Measurements from ENCODE around the gene SLC23A3.

The SLC23A3 gene

DNA sequence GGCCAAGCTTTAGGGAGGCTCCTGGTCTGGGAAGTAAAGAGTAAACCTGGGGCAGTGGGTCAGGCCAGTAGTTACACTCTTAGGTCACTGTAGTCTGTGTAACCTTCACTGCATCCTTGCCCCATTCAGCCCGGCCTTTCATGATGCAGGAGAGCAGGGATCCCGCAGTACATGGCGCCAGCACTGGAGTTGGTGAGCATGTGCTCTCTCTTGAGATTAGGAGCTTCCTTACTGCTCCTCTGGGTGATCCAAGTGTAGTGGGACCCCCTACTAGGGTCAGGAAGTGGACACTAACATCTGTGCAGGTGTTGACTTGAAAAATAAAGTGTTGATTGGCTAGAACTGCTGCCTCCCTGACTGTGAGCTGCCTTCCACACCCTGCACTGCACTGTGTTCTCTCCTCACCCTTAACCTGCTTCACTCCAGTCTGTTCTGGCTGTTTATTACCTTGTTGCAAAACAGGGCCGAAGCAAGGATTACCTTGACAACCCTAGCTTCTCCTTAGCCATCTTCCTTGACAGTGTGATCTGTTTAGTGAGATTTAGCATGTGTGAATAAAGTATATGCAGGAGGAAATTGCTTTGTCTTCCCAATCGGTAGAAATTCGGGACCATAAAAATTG, 13.4 kb upstream of the SLC23A3 start:
- no peak for ATAC-seq

DNA sequence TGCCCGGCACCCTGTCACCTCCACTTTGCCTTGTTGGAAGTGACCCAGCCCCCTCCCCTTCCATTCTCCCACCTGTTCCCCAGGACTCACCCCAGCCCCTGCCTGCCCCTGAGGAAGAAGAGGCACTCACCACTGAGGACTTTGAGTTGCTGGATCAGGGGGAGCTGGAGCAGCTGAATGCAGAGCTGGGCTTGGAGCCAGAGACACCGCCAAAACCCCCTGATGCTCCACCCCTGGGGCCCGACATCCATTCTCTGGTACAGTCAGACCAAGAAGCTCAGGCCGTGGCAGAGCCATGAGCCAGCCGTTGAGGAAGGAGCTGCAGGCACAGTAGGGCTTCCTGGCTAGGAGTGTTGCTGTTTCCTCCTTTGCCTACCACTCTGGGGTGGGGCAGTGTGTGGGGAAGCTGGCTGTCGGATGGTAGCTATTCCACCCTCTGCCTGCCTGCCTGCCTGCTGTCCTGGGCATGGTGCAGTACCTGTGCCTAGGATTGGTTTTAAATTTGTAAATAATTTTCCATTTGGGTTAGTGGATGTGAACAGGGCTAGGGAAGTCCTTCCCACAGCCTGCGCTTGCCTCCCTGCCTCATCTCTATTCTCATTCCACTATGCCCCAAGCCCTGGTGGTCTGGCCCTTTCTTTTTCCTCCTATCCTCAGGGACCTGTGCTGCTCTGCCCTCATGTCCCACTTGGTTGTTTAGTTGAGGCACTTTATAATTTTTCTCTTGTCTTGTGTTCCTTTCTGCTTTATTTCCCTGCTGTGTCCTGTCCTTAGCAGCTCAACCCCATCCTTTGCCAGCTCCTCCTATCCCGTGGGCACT, 12.7 kb upstream of the SLC23A3 start:
- ATAC-seq = no peak
- TF ChIP-seq, protein P1, sequence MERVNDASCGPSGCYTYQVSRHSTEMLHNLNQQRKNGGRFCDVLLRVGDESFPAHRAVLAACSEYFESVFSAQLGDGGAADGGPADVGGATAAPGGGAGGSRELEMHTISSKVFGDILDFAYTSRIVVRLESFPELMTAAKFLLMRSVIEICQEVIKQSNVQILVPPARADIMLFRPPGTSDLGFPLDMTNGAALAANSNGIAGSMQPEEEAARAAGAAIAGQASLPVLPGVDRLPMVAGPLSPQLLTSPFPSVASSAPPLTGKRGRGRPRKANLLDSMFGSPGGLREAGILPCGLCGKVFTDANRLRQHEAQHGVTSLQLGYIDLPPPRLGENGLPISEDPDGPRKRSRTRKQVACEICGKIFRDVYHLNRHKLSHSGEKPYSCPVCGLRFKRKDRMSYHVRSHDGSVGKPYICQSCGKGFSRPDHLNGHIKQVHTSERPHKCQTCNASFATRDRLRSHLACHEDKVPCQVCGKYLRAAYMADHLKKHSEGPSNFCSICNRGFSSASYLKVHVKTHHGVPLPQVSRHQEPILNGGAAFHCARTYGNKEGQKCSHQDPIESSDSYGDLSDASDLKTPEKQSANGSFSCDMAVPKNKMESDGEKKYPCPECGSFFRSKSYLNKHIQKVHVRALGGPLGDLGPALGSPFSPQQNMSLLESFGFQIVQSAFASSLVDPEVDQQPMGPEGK (CRISPR knock-in tag; IDR thresholded peaks at IDR 0.05; ENCODE audit: borderline replicate concordance) = no peak
- no peak for TF ChIP-seq ARNTL (CRISPR knock-in tag; IDR thresholded peaks at IDR 0.05; ENCODE audit: borderline replicate concordance, low read depth)
- no peak for TF ChIP-seq ZNF8 (CRISPR knock-in tag; IDR thresholded peaks at IDR 0.05)
- no peak for TF ChIP-seq OSR1 (CRISPR knock-in tag; IDR thresholded peaks at IDR 0.05)

More for the DNA sequence above, 13.4 kb upstream of the SLC23A3 start:
- TF ChIP-seq, protein P2, sequence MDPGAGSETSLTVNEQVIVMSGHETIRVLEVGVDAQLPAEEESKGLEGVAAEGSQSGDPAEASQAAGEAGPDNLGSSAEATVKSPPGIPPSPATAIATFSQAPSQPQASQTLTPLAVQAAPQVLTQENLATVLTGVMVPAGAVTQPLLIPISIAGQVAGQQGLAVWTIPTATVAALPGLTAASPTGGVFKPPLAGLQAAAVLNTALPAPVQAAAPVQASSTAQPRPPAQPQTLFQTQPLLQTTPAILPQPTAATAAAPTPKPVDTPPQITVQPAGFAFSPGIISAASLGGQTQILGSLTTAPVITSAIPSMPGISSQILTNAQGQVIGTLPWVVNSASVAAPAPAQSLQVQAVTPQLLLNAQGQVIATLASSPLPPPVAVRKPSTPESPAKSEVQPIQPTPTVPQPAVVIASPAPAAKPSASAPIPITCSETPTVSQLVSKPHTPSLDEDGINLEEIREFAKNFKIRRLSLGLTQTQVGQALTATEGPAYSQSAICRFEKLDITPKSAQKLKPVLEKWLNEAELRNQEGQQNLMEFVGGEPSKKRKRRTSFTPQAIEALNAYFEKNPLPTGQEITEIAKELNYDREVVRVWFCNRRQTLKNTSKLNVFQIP (CRISPR knock-in tag; IDR thresholded peaks at IDR 0.05; ENCODE audit: borderline replicate concordance, low read depth) = no peak
- TF ChIP-seq, protein P3, sequence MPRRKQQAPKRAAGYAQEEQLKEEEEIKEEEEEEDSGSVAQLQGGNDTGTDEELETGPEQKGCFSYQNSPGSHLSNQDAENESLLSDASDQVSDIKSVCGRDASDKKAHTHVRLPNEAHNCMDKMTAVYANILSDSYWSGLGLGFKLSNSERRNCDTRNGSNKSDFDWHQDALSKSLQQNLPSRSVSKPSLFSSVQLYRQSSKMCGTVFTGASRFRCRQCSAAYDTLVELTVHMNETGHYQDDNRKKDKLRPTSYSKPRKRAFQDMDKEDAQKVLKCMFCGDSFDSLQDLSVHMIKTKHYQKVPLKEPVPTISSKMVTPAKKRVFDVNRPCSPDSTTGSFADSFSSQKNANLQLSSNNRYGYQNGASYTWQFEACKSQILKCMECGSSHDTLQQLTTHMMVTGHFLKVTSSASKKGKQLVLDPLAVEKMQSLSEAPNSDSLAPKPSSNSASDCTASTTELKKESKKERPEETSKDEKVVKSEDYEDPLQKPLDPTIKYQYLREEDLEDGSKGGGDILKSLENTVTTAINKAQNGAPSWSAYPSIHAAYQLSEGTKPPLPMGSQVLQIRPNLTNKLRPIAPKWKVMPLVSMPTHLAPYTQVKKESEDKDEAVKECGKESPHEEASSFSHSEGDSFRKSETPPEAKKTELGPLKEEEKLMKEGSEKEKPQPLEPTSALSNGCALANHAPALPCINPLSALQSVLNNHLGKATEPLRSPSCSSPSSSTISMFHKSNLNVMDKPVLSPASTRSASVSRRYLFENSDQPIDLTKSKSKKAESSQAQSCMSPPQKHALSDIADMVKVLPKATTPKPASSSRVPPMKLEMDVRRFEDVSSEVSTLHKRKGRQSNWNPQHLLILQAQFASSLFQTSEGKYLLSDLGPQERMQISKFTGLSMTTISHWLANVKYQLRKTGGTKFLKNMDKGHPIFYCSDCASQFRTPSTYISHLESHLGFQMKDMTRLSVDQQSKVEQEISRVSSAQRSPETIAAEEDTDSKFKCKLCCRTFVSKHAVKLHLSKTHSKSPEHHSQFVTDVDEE (CRISPR knock-in tag; IDR thresholded peaks at IDR 0.05) = no peak
- TF ChIP-seq GLIS3 (CRISPR knock-in tag; IDR thresholded peaks at IDR 0.05) (no peak), ZC3H10 (CRISPR knock-in tag; IDR thresholded peaks at IDR 0.05) (no peak), BACH2 (CRISPR knock-in tag; IDR thresholded peaks at IDR 0.05; ENCODE audit: borderline replicate concordance) (no peak)
- TF ChIP-seq, protein P1 (CRISPR knock-in tag; IDR thresholded peaks at IDR 0.05; ENCODE audit: borderline replicate concordance) = no peak

DNA sequence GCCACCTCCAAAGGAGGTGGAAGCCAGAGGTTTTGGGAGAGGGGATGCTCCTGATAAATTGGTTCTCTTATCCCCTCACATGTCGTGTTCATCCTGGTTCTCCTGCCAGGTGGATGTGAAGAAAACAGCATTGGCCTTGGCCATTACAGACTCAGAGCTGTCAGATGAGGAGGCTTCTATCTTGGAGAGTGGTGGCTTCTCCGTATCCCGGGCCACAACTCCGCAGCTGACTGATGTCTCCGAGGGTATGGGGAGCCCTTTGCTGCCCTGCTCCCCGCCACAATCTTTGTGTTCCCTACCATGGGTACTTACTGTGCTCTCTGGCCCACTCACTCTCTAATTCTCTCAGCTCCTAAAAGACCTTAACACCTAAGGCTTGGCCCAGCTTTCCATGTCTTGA, 11.7 kb upstream of the SLC23A3 start:
- TF ChIP-seq CSDC2 (CRISPR knock-in tag; IDR thresholded peaks at IDR 0.05) (no peak), ZC3H10 (CRISPR knock-in tag; IDR thresholded peaks at IDR 0.05) (no peak), ZNF8 (CRISPR knock-in tag; IDR thresholded peaks at IDR 0.05) (no peak), TOX (CRISPR knock-in tag; IDR thresholded peaks at IDR 0.05; ENCODE audit: borderline replicate concordance) (no peak), ZFP30 (CRISPR knock-in tag; IDR thresholded peaks at IDR 0.05) (no peak), BACH2 (CRISPR knock-in tag; IDR thresholded peaks at IDR 0.05; ENCODE audit: borderline replicate concordance) (no peak)
- TF ChIP-seq, protein P3 (CRISPR knock-in tag; IDR thresholded peaks at IDR 0.05) = no peak
- TF ChIP-seq, protein P1 (CRISPR knock-in tag; IDR thresholded peaks at IDR 0.05; ENCODE audit: borderline replicate concordance) = no peak
- no peak for ATAC-seq
